Liver (tissue), 9 donors: Measurements from ENCODE around the gene RPGR. TPM values are rescaled to one million over a fixed set of nuclear protein-coding genes. Genes with fewer than 3 reads are reported as not detected.

Experiments used
- DNase-seq: peaks from one replicate; pipeline ENCODE4 v3.0.0-alpha.2; 2017; ENCODE audit warnings: low spot score
- H3K27ac ChIP-seq, 2 donors: one replicate each; pipeline ENCODE4 v1.7.0; 2013; ENCODE audit warnings: inconsistent platforms in 2 of 2, low read length in 2 of 2, control low read depth in 1 of 2, low read depth in 1 of 2, mild to moderate bottlenecking in 1 of 2
- H3K27me3 ChIP-seq, 4 donors: one replicate each; pipeline versions ENCODE4 v1.6.1 to v1.7.0; 2013; ENCODE audit warnings: low read length in 3 of 4, inconsistent platforms in 1 of 4, mild to moderate bottlenecking in 1 of 4, moderate library complexity in 1 of 4; ENCODE audit not compliant: control insufficient read depth in 4 of 4, insufficient read depth in 4 of 4
- H3K36me3 ChIP-seq, 4 donors: one replicate each; pipeline versions ENCODE4 v1.6.1 to v1.7.0; 2013; ENCODE audit warnings: low read length in 3 of 4, mild to moderate bottlenecking in 3 of 4, low read depth in 1 of 4, moderate library complexity in 1 of 4; ENCODE audit not compliant: control insufficient read depth in 4 of 4, insufficient read depth in 3 of 4
- H3K4me1 ChIP-seq, 4 donors: one replicate each; pipeline versions ENCODE4 v1.6.1 to v1.7.0; 2013; ENCODE audit warnings: low read length in 3 of 4, mild to moderate bottlenecking in 3 of 4, moderate library complexity in 1 of 4; ENCODE audit not compliant: control insufficient read depth in 4 of 4, insufficient read depth in 4 of 4
- H3K4me3 ChIP-seq, 3 donors: one replicate each; pipeline versions ENCODE4 v1.6.1 to v1.7.0; 2013; ENCODE audit warnings: low read length in 3 of 3, control low read depth in 1 of 3, low read depth in 1 of 3, mild to moderate bottlenecking in 1 of 3
- H3K9ac ChIP-seq, 2 donors: one replicate each; pipeline ENCODE4 v1.7.0; 2013; ENCODE audit warnings: low read length in 2 of 2, mild to moderate bottlenecking in 2 of 2, moderate library complexity in 2 of 2, control low read depth in 1 of 2, low read depth in 1 of 2
- H3K9me3 ChIP-seq, 4 donors: one replicate each; pipeline versions ENCODE4 v1.6.1 to v1.7.0; 2013; ENCODE audit warnings: low read length in 3 of 4; ENCODE audit not compliant: control insufficient read depth in 4 of 4
- ATF3 ChIP-seq: IDR thresholded peaks from 2 replicates; pipeline ENCODE4 v1.6.1; 2016; ENCODE audit warnings: antibody characterized with exemption
- CTCF ChIP-seq: fragments of 150-350 bp; IDR thresholded peaks from 2 replicates; pipeline ENCODE4 v1.5.1; 2017; ENCODE audit warnings: improper control_type of control experiment, low read depth, low read length; ENCODE audit not compliant: missing input control
- EGR1 ChIP-seq, 2 donors: IDR thresholded peaks; 2 replicates each; pipeline ENCODE4 v1.6.1; 2016 to 2018; ENCODE audit warnings: antibody characterized with exemption in 2 of 2, low read depth in 2 of 2
- FOXA1 ChIP-seq: IDR thresholded peaks from 2 replicates; pipeline ENCODE4 v1.6.1; 2016; ENCODE audit warnings: antibody characterized with exemption
- FOXA2 ChIP-seq: IDR thresholded peaks from 2 replicates; pipeline ENCODE4 v1.6.1; 2016; ENCODE audit warnings: antibody characterized with exemption
- HNF4A ChIP-seq, 2 donors: conservative IDR thresholded peaks; 2 replicates each; pipeline ENCODE4 v1.6.1; 2016; ENCODE audit warnings: antibody characterized with exemption in 2 of 2, mild to moderate bottlenecking in 2 of 2
- HNF4G ChIP-seq: IDR thresholded peaks from 2 replicates; pipeline ENCODE4 v1.6.1; 2016; ENCODE audit warnings: antibody characterized with exemption
- JUND ChIP-seq, 2 donors: IDR thresholded peaks; 2 replicates each; pipeline ENCODE4 v1.6.1; 2016; ENCODE audit warnings: antibody characterized with exemption in 2 of 2
- MAX ChIP-seq: IDR thresholded peaks from 2 replicates; pipeline ENCODE4 v1.6.1; 2016; ENCODE audit warnings: antibody characterized with exemption
- NR2F2 ChIP-seq: IDR thresholded peaks from 2 replicates; pipeline ENCODE4 v1.6.1; 2016; ENCODE audit warnings: antibody characterized with exemption
- RAD21 ChIP-seq, 2 donors: IDR thresholded peaks; 2 replicates each; pipeline ENCODE4 v1.6.1; 2016; ENCODE audit warnings: antibody characterized with exemption in 2 of 2, mild to moderate bottlenecking in 2 of 2
- REST ChIP-seq: IDR thresholded peaks from 2 replicates; pipeline ENCODE4 v1.6.1; 2016; ENCODE audit warnings: antibody characterized with exemption, mild to moderate bottlenecking
- SP1 ChIP-seq: IDR thresholded peaks from 2 replicates; pipeline ENCODE4 v1.6.1; 2018; ENCODE audit warnings: antibody characterized with exemption, mild to moderate bottlenecking
- TAF1 ChIP-seq: conservative IDR thresholded peaks from 2 replicates; pipeline ENCODE4 v1.6.1; 2016; ENCODE audit warnings: antibody characterized with exemption, mild to moderate bottlenecking
- YY1 ChIP-seq: IDR thresholded peaks from 2 replicates; pipeline ENCODE4 v1.6.1; 2016; ENCODE audit warnings: antibody characterized with exemption, mild to moderate bottlenecking
- ZBTB33 ChIP-seq: IDR thresholded peaks from 2 replicates; pipeline ENCODE4 v1.6.1; 2016; ENCODE audit warnings: antibody characterized with exemption
- WGBS: extraction: QIAGEN DNeasy Blood & Tissue Kit; methylation state at CpG from one replicate; pipeline ENCODE4 v1.1.7; 2013; 5-methylcytosine and 5-hydroxymethylcytosine counted together
- polyA plus RNA-seq, 2 donors: library from polyadenylated mRNA; stranded (reverse) in 1 of 2; unstranded in 1 of 2; fragments of 200-250 nt in 1 of 2; fragments of >200 nt in 1 of 2; fragmentation: Nextera tagmentation in 1 of 2; extraction: Ambion mirVana in 1 of 2; gene quantifications; one replicate each; pipeline versions ENCODE4 v1.2.1 to v1.2.3, GENCODE V29; 2013 to 2015
- total RNA-seq, 2 donors: library from RNA; depleted of rRNA; stranded (reverse); fragments of >200 nt; gene quantifications; one replicate each; pipeline ENCODE4 v1.2.3, GENCODE V29; 2014
- donor health status: healthy.
- donor health status: healthy.
- donor health status: healthy.
- donor health status: healthy.
- donor health status: healthy.

RPGR gene
- total and polyA plus RNA-seq, 4 donors, result 1.7 to 7.2 (median 3.5) TPM

GRCh38 chrX:38374431-38374830, 47.1 kb upstream of the RPGR start:
- no peak for TF ChIP-seq NR2F2
- TF ChIP-seq FOXA1, result no peak
- TF ChIP-seq RAD21 (IDR thresholded peaks at IDR 0.05), result no peak
- Histone ChIP-seq H3K4me1 (no peaks in the 10 kb centered on the region), H3K9me3 (no peaks in the 10 kb centered on the region), H3K36me3 (no peaks in the 10 kb centered on the region), H3K9ac (no peak overlapping the region), H3K4me3 (no peak overlapping the region), H3K27ac (no peak overlapping the region), H3K27me3 (no peaks in the 10 kb centered on the region)
- no peak for DNase-seq
- 98% methylated on average over 3 of the region's 3 CpGs for WGBS

- Histone ChIP-seq H3K36me3 (no peaks in the 10 kb centered on the region), H3K9ac (no peak overlapping the region), H3K4me3 (no peak overlapping the region), H3K27ac (no peak overlapping the region), H3K9me3 (no peaks in the 10 kb centered on the region), H3K4me1 (no peaks in the 10 kb centered on the region), H3K27me3 (no peaks in the 10 kb centered on the region)
- no peak for DNase-seq
- WGBS, result 90% methylated on average over 2 of the region's 2 CpGs
- TF ChIP-seq NR2F2 (no peak), MAX (no peak), FOXA2 (no peak), ZBTB33 (no peak)
These were observed 44.3 kb upstream of the RPGR start for GRCh38 chrX:38371641-38372040.

GRCh38 chrX:38368774-38369173, 41.5 kb upstream of the RPGR start:
- Histone ChIP-seq H3K27me3 (no peaks in the 10 kb centered on the region), H3K4me1 (no peaks in the 10 kb centered on the region), H3K36me3 (no peaks in the 10 kb centered on the region), H3K9me3 (no peaks in the 10 kb centered on the region), H3K27ac (no peak overlapping the region), H3K4me3 (no peak overlapping the region), H3K9ac (no peak overlapping the region)
- 76% methylated on average over 2 of the region's 2 CpGs for WGBS
- no peak for DNase-seq
- TF ChIP-seq TAF1 (no peak), EGR1 (IDR thresholded peaks at IDR 0.05; ENCODE audit: low read depth in 2 of 2) (no peak), CTCF (no peak), NR2F2 (no peak), MAX (no peak), HNF4G (no peak), HNF4A (conservative IDR thresholded peaks at IDR 0.05) (no peak), SP1 (no peak), FOXA2 (no peak), YY1 (no peak), RAD21 (IDR thresholded peaks at IDR 0.05) (no peak), ZBTB33 (no peak), REST (no peak), ATF3 (no peak), FOXA1 (no peak), JUND (IDR thresholded peaks at IDR 0.05) (no peak)
